ENCODE results near the gene RALY. TPM values are rescaled to one million over a fixed set of nuclear protein-coding genes. Genes with fewer than 3 reads are reported as not detected.

The RALY gene
- total and polyA plus RNA-seq, 2 of the 4 experiments (the other 2 are of a cell fraction): 46.2 to 115 TPM

DNA sequence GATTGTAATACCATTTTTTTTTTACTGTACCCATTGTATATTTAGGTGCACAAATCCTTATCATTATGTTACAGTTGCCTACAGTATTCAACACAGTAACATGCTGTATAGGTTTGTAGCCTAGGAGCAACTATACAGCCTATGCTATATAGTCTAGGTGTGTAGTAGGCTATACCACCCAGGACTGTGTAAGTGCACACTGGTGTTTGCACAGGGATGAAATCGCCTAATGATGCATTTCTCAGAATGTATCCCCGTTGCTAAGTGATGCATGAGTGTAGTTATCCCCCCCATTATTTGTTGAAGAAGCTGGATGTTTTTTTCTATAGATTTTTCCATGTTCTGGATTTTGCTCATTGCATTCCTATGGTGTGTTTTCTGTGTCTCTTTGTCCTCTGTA is 12.9 kb downstream of the RALY start:
- peaks cover 3% of the 10 kb centered on the region for H3K36me3 ChIP-seq (ENCODE audit: control insufficient read depth, insufficient read depth, low read length)
- in situ Hi-C loops (cut with MboI; ENCODE audit: low sequenced_read_pairs): no loop called here
- no peak overlapping the region for H2BK20ac ChIP-seq (ENCODE audit: low read depth, low read length)
- dilution Hi-C loops (cut with HindIII; ENCODE audit: low sequenced_read_pairs, unreplicated experiment): no loop called here
- ATAC-seq (ENCODE audit: low read depth) (no peak), DNase-seq (no peak)
- no peak overlapping the region for H2BK5ac ChIP-seq (ENCODE audit: low read depth, low read length, poor library complexity, severe bottlenecking)
- H2BK15ac ChIP-seq (ENCODE audit: low read depth, low read length): no peak overlapping the region
- no peak overlapping the region for H3K14ac ChIP-seq (replicated peaks; ENCODE audit: low read depth, low read length)
- CTCF ChIA-PET: no interaction called here
- no peak overlapping the region for H3K27ac ChIP-seq (ENCODE audit: insufficient read depth, low read length)
- no peak overlapping the region for H3K18ac ChIP-seq (ENCODE audit: low read depth, low read length)
- intact Hi-C loops (cut with micrococcal nuclease): no loop called here
- peaks cover 26 to 81% of the 10 kb centered on the region in 2 experiments for H3K79me1 ChIP-seq (ENCODE audit: low read depth in 1 of 2, low read length in 2 of 2)
- WGBS, 2 experiments (ENCODE audit: extremely low coverage in 2 of 2, insufficient read length in 1 of 2): no CpG with 5 or more reads among the region's 2 CpGs
- H4K20me1 ChIP-seq (ENCODE audit: insufficient read depth, low read length): peaks cover 93% of the 10 kb centered on the region
- no peak overlapping the region for H3K4me3 ChIP-seq (ENCODE audit: insufficient read depth, low read depth, low read length)
- H3K9me1 ChIP-seq (ENCODE audit: insufficient read depth, low read length): peaks cover 43% of the 10 kb centered on the region
- no peak overlapping the region for H3K4ac ChIP-seq (ENCODE audit: low read depth, low read length)
- no peak overlapping the region for H3K56ac ChIP-seq (ENCODE audit: extremely low read depth, insufficient read depth, low read length)
- H2BK120ac ChIP-seq (ENCODE audit: low read depth, low read length): no peak overlapping the region
- TF ChIP-seq BHLHE40 (IDR thresholded peaks at IDR 0.05; ENCODE audit: low read depth, low read length): no peak
- no peak for TF ChIP-seq MAFK (IDR thresholded peaks at IDR 0.05; ENCODE audit: low read depth, low read length)
- TF ChIP-seq, protein P1, sequence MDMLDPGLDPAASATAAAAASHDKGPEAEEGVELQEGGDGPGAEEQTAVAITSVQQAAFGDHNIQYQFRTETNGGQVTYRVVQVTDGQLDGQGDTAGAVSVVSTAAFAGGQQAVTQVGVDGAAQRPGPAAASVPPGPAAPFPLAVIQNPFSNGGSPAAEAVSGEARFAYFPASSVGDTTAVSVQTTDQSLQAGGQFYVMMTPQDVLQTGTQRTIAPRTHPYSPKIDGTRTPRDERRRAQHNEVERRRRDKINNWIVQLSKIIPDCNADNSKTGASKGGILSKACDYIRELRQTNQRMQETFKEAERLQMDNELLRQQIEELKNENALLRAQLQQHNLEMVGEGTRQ (IDR thresholded peaks at IDR 0.05; ENCODE audit: low read depth, low read length): no peak
- no peak for TF ChIP-seq SMC3 (IDR thresholded peaks at IDR 0.05; ENCODE audit: low read depth, low read length)
- TF ChIP-seq RAD21 (IDR thresholded peaks at IDR 0.05; ENCODE audit: low read length): no peak
- TF ChIP-seq, protein P2, sequence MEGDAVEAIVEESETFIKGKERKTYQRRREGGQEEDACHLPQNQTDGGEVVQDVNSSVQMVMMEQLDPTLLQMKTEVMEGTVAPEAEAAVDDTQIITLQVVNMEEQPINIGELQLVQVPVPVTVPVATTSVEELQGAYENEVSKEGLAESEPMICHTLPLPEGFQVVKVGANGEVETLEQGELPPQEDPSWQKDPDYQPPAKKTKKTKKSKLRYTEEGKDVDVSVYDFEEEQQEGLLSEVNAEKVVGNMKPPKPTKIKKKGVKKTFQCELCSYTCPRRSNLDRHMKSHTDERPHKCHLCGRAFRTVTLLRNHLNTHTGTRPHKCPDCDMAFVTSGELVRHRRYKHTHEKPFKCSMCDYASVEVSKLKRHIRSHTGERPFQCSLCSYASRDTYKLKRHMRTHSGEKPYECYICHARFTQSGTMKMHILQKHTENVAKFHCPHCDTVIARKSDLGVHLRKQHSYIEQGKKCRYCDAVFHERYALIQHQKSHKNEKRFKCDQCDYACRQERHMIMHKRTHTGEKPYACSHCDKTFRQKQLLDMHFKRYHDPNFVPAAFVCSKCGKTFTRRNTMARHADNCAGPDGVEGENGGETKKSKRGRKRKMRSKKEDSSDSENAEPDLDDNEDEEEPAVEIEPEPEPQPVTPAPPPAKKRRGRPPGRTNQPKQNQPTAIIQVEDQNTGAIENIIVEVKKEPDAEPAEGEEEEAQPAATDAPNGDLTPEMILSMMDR (conservative IDR thresholded peaks at IDR 0.05; ENCODE audit: low read depth, low read length): no peak
- TF ChIP-seq CHD1 (IDR thresholded peaks at IDR 0.05; ENCODE audit: low read depth, low read length): no peak
- no peak for TF ChIP-seq CEBPB (IDR thresholded peaks at IDR 0.05; ENCODE audit: low read depth, low read length)
- no peak overlapping the region for H4K8ac ChIP-seq (ENCODE audit: low read depth in 2 of 2, low read length in 2 of 2)
- no peak overlapping the region for H3K9ac ChIP-seq (ENCODE audit: low read depth, low read length)
- H3K23ac ChIP-seq (ENCODE audit: low read depth, low read length): no peak overlapping the region
- H4K91ac ChIP-seq (ENCODE audit: insufficient read depth, low read depth, low read length): no peak overlapping the region
- no peaks in the 10 kb centered on the region for H3K9me3 ChIP-seq (ENCODE audit: control insufficient read depth, insufficient read depth, low read length)
- H2AFZ ChIP-seq (replicated peaks; ENCODE audit: low read length, poor library complexity): no peak overlapping the region
- H3K27me3 ChIP-seq (ENCODE audit: control insufficient read depth, insufficient read depth, low read length): no peaks in the 10 kb centered on the region
- peaks cover 12% of the 10 kb centered on the region for H3K4me1 ChIP-seq (ENCODE audit: control insufficient read depth, insufficient read depth, low read length)
- no peak overlapping the region for H4K5ac ChIP-seq (ENCODE audit: low read depth, low read length)
- BruUV-seq (replicated peaks): no TSS peak
- no peak overlapping the region for H3K4me2 ChIP-seq (ENCODE audit: low read depth, low read length)
- POLR2A ChIA-PET (ENCODE audit: unreplicated experiment): no interaction called here
- H2AK9ac ChIP-seq (replicated peaks; ENCODE audit: low read depth, low read length, poor library complexity): no peak overlapping the region
- no peak overlapping the region for H2AK5ac ChIP-seq (ENCODE audit: low read depth, low read length)

All from IMR-90 (cell line).